ENCODE results near the gene SLC35G4.

- no peak for TF ChIP-seq YY1 (IDR thresholded peaks at IDR 0.05; ENCODE audit: low read depth)
- TF ChIP-seq TAF1 (IDR thresholded peaks at IDR 0.05; ENCODE audit: low read depth), result no peak
These were observed 48.2 kb downstream of the SLC35G4 start for GRCh38 chr18:11657554-11657953.
